ENCODE results near the gene ALDOB.
"Not testable (repeated sequence)": the region's sequence is repeated elsewhere in the genome, so short reads cannot be mapped to it uniquely, and the experiment has no call there.

- TF ChIP-seq RARB (CRISPR knock-in tag; IDR thresholded peaks at IDR 0.05); CREB5 (CRISPR knock-in tag; IDR thresholded peaks at IDR 0.05; ENCODE audit: low read depth); ARNTL (CRISPR knock-in tag; IDR thresholded peaks at IDR 0.05; ENCODE audit: borderline replicate concordance, low read depth); ZFP3 (CRISPR knock-in tag; IDR thresholded peaks at IDR 0.05); PATZ1 (CRISPR knock-in tag; IDR thresholded peaks at IDR 0.05; ENCODE audit: borderline replicate concordance); OSR1 (CRISPR knock-in tag; IDR thresholded peaks at IDR 0.05); ZFP30 (CRISPR knock-in tag; IDR thresholded peaks at IDR 0.05); TCF4 (CRISPR knock-in tag; IDR thresholded peaks at IDR 0.05; ENCODE audit: borderline replicate concordance); ZNF70 (CRISPR knock-in tag; IDR thresholded peaks at IDR 0.05); ZNF8 (CRISPR knock-in tag; IDR thresholded peaks at IDR 0.05); ZC3H10 (CRISPR knock-in tag; IDR thresholded peaks at IDR 0.05); PPARA (CRISPR knock-in tag; IDR thresholded peaks at IDR 0.05; ENCODE audit: borderline replicate concordance); SNAI2 (CRISPR knock-in tag; IDR thresholded peaks at IDR 0.05); CSDC2 (CRISPR knock-in tag; IDR thresholded peaks at IDR 0.05): not testable (repeated sequence)
These were observed 50.6 kb downstream of the ALDOB start, which contains the start of gene BAAT for GRCh38 chr9:101384873-101385536.
